Endothelial cell of umbilical vein (primary cell): Measurements from ENCODE around the gene C1orf198. TPM values are rescaled to one million over a fixed set of nuclear protein-coding genes. Genes with fewer than 3 reads are reported as not detected.

ENCODE experiments used
- BruUV-seq: library from RNA; stranded (reverse); fragments of 400-500 nt; replicated peaks from 2 replicates; lab custom pipeline; 2021; lab: Mats Ljungman, UMichigan
- CTCF ChIA-PET: fragments of 300-600, 350-600 bp; sonication (Branson Sonifier 250); formaldehyde crosslinking; loops from one replicate; lab custom pipeline; 2021; ENCODE audit warnings: antibody characterized with exemption, inconsistent platforms; lab: Charles Lee
- POLR2A ChIA-PET: fragments of 300-600, 350-600 bp; sonication (Branson Sonifier 250); formaldehyde crosslinking; loops from one replicate; lab custom pipeline; 2021; ENCODE audit warnings: antibody characterized with exemption, inconsistent platforms; lab: Charles Lee
- DNase-seq: peaks from one replicate; pipeline ENCODE4 v3.0.0-alpha.2; 2011; ENCODE audit warnings: low read depth, low spot score
- FAIRE-seq: peaks from 2 replicates; lab custom pipeline; 2011; peaks lifted over from hg19 to GRCh38; lab: Jason Lieb, UNC
- H2AFZ ChIP-seq: 2 replicates; pipeline ENCODE4 v1.6.0; 2012; ENCODE audit warnings: low read depth, low read length, control low read depth, inconsistent platforms
- H3K27ac ChIP-seq: 2 replicates; pipeline ENCODE4 v1.5.1; 2011; ENCODE audit warnings: low read depth, mild to moderate bottlenecking, control low read depth, low read length, moderate library complexity; ENCODE audit not compliant: insufficient read depth
- H3K27me3 ChIP-seq, 2 experiments: 2 replicates each; pipeline versions ENCODE4 v1.6.0 to v1.6.1; 2011; ENCODE audit warnings: low read length in 2 of 2, mixed read lengths in 1 of 2; ENCODE audit not compliant: control insufficient read depth in 2 of 2, insufficient read depth in 2 of 2
- H3K36me3 ChIP-seq, 2 experiments: 2 replicates in 1 of 2; 3 replicates in 1 of 2; pipeline ENCODE4 v1.5.1; 2011; ENCODE audit warnings: low read length in 2 of 2, mild to moderate bottlenecking in 1 of 2, moderate library complexity in 1 of 2; ENCODE audit not compliant: control insufficient read depth in 2 of 2, insufficient read depth in 2 of 2; ENCODE audit errors: extremely low read depth in 1 of 2
- H3K4me1 ChIP-seq: 3 replicates; pipeline ENCODE4 v1.5.1; 2011; ENCODE audit warnings: mild to moderate bottlenecking, low read length; ENCODE audit not compliant: control insufficient read depth, insufficient read depth; ENCODE audit errors: extremely low read depth
- H3K4me2 ChIP-seq: 2 replicates; pipeline ENCODE4 v1.6.1; 2011; ENCODE audit warnings: low read length, control low read depth, mixed read lengths; ENCODE audit not compliant: insufficient read depth
- H3K4me3 ChIP-seq, 3 experiments: fragments of 200-600 bp in 1 of 3; sonication (generic), shearing (Covaris generic) in 1 of 3; replicated peaks in 1 of 3; 2 replicates each; pipeline ENCODE4 v1.5.1; 2011 to 2016; ENCODE audit warnings: control low read depth in 3 of 3, low read length in 3 of 3, mild to moderate bottlenecking in 2 of 3, inconsistent platforms in 1 of 3, low read depth in 1 of 3, moderate library complexity in 1 of 3; ENCODE audit not compliant: insufficient read depth in 1 of 3
- H3K79me2 ChIP-seq: 2 replicates; pipeline ENCODE4 v1.6.0; 2012; ENCODE audit warnings: low read length, inconsistent platforms; ENCODE audit not compliant: control insufficient read depth, insufficient read depth
- H3K9ac ChIP-seq: replicated peaks from 2 replicates; pipeline ENCODE3; 2011; ENCODE audit warnings: low read length, control low read depth; ENCODE audit not compliant: insufficient read depth; ENCODE audit errors: extremely low read depth
- H3K9me1 ChIP-seq: replicated peaks from 3 replicates; pipeline ENCODE4 v1.6.0; 2011; ENCODE audit warnings: mild to moderate bottlenecking, low read length; ENCODE audit not compliant: control insufficient read depth, insufficient read depth; ENCODE audit errors: extremely low read depth
- H3K9me3 ChIP-seq: replicated peaks from 2 replicates; pipeline ENCODE4 v1.5.1; 2012; ENCODE audit warnings: low read length, inconsistent platforms; ENCODE audit not compliant: control insufficient read depth, insufficient read depth
- H4K20me1 ChIP-seq: replicated peaks from 2 replicates; pipeline ENCODE3; 2011; ENCODE audit warnings: mild to moderate bottlenecking, low read length; ENCODE audit not compliant: control insufficient read depth, insufficient read depth; ENCODE audit errors: extremely low read depth
- CTCF ChIP-seq, 2 donors: IDR thresholded peaks; 1 replicate in 1 of 2; 2 replicates in 1 of 2; pipeline ENCODE4 v1.5.1; 2011; ENCODE audit warnings: low read length in 2 of 2, mild to moderate bottlenecking in 2 of 2, moderate library complexity in 2 of 2, control low read depth in 1 of 2, inconsistent platforms in 1 of 2, low read depth in 1 of 2; ENCODE audit not compliant: insufficient read depth in 1 of 2; ENCODE audit errors: extremely low read depth in 1 of 2
- EZH2 ChIP-seq: IDR thresholded peaks from 2 replicates; pipeline ENCODE4 v1.6.1; 2012; ENCODE audit warnings: borderline replicate concordance, low read depth, mild to moderate bottlenecking, moderate library complexity, low read length, inconsistent platforms; ENCODE audit not compliant: severe bottlenecking
- FOS ChIP-seq: IDR thresholded peaks from 2 replicates; pipeline ENCODE4 v1.6.1; 2011; ENCODE audit warnings: mild to moderate bottlenecking, low read length, moderate library complexity, borderline replicate concordance; ENCODE audit not compliant: insufficient read depth
- GATA2 ChIP-seq: IDR thresholded peaks from 2 replicates; pipeline ENCODE4 v1.7.0; 2011; ENCODE audit warnings: low read depth, mild to moderate bottlenecking, moderate library complexity, mixed read lengths, low read length; ENCODE audit not compliant: insufficient read length, insufficient read depth
- JUN ChIP-seq: IDR thresholded peaks from 2 replicates; pipeline ENCODE4 v1.6.1; 2011; ENCODE audit warnings: borderline replicate concordance, low read depth; ENCODE audit not compliant: insufficient read length, insufficient read depth
- MAX ChIP-seq: IDR thresholded peaks from 2 replicates; pipeline ENCODE4 v1.6.1; 2011; ENCODE audit not compliant: insufficient read depth, insufficient read length
- MYC ChIP-seq: IDR thresholded peaks from one replicate; pipeline ENCODE4 v1.6.1; 2011; ENCODE audit warnings: mild to moderate bottlenecking, low read depth, low read length
- POLR2A ChIP-seq: IDR thresholded peaks from 2 replicates; pipeline ENCODE4 v1.6.1; 2012; ENCODE audit warnings: low read depth, mild to moderate bottlenecking, control low read depth, low read length
- POLR2AphosphoS5 ChIP-seq: IDR thresholded peaks from 2 replicates; pipeline ENCODE4 v1.6.1; 2012; ENCODE audit warnings: low read depth, mild to moderate bottlenecking, control low read depth, low read length, moderate library complexity; ENCODE audit not compliant: insufficient read depth
- dilution Hi-C: fragments of 300-500 bp; cut with MboI; formaldehyde crosslinking; loops from one replicate; pipeline ENCODE4 v1.15.0; 2019; ENCODE audit warnings: low sequenced_read_pairs; ENCODE audit not compliant: extremely low pct_ligation_motif_present
- intact Hi-C: fragments of 100-400 bp; cut with micrococcal nuclease; formaldehyde crosslinking; loops from one replicate; pipeline ENCODE4 v1.10.0; 2022
- polyA plus RNA-seq, 4 experiments: library from polyadenylated mRNA; depleted of rRNA in 3 of 4; stranded (reverse) in 3 of 4; unstranded in 1 of 4; fragments of >200 nt; gene quantifications; 2 replicates each; pipeline versions ENCODE4 v1.2.1 to v1.2.3, GENCODE V29; 2011 to 2012; ENCODE audit warnings: missing spikeins in 1 of 4
- total RNA-seq: library from RNA; stranded (reverse); gene quantifications from 2 replicates; pipeline ENCODE4 v1.2.3, GENCODE V29; 2021

Gene C1orf198
- total and polyA plus RNA-seq, 2 donors (not counting 3 experiments of a cell fraction or from before 2014, with no cell fraction given), result 21.2 to 29.2 TPM

- TF ChIP-seq CTCF (IDR thresholded peaks at IDR 0.05; ENCODE audit: extremely low read depth in 1 of 2, insufficient read depth in 1 of 2, low read depth in 1 of 2, low read length in 2 of 2) (no peak), MAX (no peak), JUN (no peak), POLR2A (no peak), GATA2 (no peak), POLR2AphosphoS5 (no peak), MYC (no peak), EZH2 (no peak), FOS (no peak)
- H3K9ac ChIP-seq, result no peak overlapping the region
- H3K9me3 ChIP-seq, result no peaks in the 10 kb centered on the region
- H3K9me1 ChIP-seq, result no peaks in the 10 kb centered on the region
- peaks cover 3 to 4% of the 10 kb centered on the region in 2 experiments for H3K27me3 ChIP-seq
- CTCF ChIA-PET, result interaction anchor here (1.0 to 1.6 kb wide), 5 partner anchors 9 to 314 kb away, joined by 3 to 5 read pairs (median 4); no protein-coding TSS in a partner anchor
- H3K4me3 ChIP-seq, result no peak overlapping the region
- no peaks in the 10 kb centered on the region for H3K79me2 ChIP-seq
- BruUV-seq, result no TSS peak
- intact Hi-C loops, result no loop called here
- no peak for FAIRE-seq
- no peak overlapping the region for H2AFZ ChIP-seq
- no peaks in the 10 kb centered on the region for H3K36me3 ChIP-seq
- DNase-seq, result no peak
- no peaks in the 10 kb centered on the region for H4K20me1 ChIP-seq
- H3K27ac ChIP-seq, result no peak overlapping the region
- POLR2A ChIA-PET, result no interaction called here
- dilution Hi-C loops, result no loop called here
- H3K4me1 ChIP-seq, result no peaks in the 10 kb centered on the region
- no peak overlapping the region for H3K4me2 ChIP-seq
Measured at GRCh38 chr1:230896779-230897178, 28.5 kb upstream of the C1orf198 start.
